HG03196 (cell line): ENCODE data around the gene DOCK4.

Experiments
- ATAC-seq: cut with Tn5 transposase; IDR thresholded peaks from one replicate; pipeline ENCODE4 v1.9.1; 2021; ENCODE audit not compliant: unreplicated experiment

Gene DOCK4

DNA sequence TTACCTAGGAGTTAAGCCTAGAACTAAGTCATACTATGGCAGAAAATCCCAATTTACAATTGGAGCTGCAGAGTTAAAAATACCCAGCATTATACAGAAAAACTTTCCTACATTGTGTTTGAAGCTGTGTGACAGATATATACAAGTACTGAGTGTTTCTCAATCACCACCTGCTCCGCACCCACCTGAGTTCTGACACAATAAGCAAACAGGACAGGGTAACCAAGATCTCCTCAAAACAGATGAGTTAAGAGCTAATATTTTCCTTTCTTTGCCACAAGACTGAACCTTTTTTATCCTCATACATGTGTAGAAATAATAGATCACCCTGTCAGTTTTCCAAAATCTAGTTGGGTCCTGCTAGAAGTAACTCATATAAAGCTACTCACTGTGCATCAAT is 186.3 kb downstream of the DOCK4 start:
- ATAC-seq, result no peak

DNA sequence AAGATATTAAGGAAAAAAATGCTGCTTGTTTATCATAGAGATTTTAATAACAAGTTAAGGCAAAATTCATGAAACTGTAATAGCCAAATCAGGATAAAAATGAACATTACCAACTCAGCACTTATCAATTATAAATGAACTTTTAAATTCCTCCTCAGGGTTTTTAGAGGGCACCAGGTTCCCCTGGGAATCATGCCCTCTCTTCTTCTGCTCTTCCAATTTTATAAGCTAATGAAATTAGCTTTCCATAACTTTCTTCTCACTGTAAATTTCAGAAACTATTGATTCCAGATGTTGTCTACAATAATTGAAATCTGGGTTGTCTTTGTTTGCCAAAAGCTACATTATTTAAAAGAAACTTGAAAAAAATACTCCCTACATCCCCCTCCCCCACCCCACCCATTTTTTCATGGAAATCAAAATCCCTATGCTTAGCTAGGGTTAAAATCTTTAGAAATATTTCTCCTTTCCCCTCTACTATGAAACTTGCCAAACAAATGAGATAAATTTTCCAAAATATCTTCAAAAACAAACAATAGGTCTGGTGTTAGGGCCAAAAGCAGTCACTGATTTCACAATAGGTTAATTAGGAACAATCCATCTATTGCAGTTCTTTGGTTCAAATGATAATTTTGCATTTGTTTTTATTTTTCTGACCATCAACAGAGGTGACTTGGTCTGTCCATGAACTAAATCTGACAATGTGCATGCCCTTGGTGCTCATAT is 187.7 kb downstream of the DOCK4 start:
- ATAC-seq, result no peak

DNA sequence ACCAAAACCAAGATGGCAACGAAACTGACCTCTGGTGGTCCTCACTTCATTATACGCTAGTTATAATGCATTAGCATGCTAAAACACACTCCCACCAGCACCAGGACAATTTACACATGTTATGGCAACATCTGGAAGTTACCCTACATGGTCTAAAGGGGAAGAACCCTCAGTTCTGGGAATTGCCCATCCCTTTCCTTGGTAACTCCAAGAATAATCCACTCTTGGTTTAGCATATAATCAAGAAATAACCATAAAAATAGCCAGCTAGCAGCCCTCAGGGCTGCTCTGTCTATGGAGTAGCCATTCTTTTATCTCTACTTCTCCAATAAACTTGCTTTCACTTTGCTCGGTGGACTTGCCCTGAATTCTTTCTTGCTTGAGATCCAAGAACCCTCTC is 191.1 kb downstream of the DOCK4 start:
- no peak for ATAC-seq

DNA sequence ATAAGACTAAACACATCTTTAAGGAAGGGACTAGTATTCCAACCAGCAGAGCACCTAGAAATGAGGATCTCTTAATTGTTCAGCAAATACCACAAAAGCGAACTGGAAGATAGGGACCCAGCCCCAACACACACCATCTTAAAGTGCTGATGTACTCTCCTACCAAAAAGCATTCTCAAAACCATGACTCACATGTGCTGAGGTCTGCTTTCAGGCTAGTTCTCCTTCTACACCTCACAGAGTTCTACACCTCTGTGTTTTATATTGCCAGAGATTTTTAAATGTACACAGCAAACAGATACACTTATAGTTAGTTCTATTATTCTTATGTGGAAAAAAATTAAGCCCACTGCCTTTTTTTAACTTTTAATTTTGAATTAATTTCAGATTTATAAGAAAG is 191.9 kb downstream of the DOCK4 start:
- no peak for ATAC-seq

DNA sequence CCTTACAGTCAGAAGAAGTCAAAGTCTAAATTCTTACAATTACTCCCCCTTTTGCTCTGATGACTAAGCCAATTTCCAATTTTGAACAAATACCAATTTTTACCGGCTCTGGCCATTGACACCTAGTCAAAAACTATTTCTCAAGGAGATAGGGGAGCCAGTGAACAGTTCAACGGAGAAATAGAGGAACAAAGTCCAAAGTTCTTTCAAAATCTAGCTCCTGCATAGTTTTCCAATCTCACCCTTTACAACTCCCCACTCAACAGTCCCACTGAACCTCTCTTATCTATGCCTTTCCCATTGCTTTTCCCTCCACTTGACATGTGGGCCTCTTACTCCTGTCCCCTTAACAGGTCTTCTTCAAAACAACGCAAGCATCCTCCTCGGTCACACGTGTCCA is 192.9 kb downstream of the DOCK4 start:
- no peak for ATAC-seq

DNA sequence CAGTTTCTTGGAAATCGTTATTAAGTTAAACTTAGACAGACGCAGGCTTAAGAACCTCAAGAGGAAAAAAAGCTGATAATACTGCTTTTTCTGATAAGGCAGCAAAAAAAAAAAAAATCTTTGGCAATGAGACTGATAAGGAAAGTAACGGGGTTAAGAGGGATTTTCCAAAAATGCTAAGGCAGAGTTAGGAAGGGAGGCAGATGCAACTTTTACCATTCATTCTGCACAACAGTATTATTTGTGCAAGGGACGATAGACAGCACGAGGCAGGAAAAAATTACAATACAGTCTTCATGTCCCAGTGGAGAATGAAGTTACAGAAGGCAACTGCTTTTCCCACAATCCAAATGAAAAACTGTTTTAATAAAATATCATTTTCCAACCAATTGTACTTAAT is 194.0 kb downstream of the DOCK4 start:
- no peak for ATAC-seq

DNA sequence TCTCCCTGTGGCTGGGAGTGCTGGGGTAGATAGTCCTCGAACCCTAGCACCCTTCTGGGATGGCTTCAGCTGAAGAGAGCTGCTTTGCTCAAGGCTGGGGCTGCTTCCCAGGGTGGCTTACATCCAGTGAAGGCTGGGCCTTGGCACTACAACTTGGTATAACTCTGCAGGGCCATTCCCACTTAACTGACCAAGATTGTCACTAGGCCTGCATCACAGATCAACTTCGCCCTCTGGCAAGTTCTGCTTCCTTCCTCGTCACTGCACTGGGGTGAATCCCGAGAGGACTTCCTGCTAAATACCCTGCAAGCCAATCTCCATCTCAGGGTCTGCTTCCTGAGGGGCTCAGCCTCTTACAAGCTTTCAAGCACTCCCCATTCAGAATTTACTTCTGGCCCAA is 195.2 kb downstream of the DOCK4 start:
- no peak for ATAC-seq

DNA sequence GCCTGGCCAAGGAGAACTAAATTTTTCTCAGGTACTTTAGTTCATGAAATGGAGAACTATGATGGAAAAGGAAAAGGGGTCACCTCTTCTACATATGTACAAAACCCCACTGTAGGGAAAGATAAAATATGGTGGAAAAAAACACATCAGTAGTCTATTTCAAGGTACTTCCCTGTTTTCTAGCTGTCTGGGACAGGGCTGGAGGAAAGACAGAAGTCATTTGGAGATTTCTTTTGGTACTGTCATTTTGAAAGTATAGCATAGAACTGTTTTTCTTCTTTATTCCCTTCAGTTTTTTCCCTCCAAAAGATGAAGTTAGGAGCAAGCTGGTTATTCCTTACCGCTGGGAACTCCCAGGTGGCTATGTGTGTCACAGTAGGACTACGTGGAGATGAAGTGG is 196.1 kb downstream of the DOCK4 start:
- no peak for ATAC-seq

DNA sequence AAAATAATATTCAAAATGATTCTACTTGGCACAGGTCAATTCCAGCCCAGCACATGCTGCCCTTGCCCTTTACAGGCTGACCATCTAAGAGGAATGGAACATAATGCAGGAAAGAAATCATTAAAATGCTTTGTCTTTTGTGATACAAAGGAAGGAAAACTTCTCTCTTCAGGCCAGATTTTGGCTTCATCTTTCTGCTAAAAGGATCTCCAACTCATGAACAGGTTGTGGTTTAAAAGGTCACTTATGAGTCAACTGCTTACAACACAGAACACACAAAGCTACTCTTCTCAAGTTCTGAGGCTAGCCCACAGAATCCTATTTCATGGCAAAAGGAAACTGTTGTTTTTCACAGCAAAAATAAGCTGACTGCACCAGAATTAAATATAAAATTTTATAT is 197.1 kb downstream of the DOCK4 start:
- ATAC-seq, result peak; percentile 72

DNA sequence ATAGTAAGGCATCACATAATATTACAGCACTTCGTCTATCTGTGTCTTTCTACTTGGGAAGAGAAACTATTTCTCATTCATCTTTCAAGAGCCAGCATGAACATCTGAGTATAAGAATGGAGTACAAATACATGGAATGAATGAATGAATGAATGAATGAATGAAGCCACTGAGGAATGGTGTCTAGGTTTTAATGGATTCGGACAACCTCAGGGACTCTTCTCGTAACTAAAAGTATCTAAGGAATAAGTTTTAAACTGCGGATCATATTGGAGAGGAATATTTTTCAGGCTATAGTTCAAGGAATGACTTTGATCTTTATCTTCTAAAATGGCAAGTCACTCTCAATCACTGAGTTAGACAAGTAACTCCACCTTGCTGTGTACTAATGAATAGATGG is 199.0 kb downstream of the DOCK4 start:
- no peak for ATAC-seq

DNA sequence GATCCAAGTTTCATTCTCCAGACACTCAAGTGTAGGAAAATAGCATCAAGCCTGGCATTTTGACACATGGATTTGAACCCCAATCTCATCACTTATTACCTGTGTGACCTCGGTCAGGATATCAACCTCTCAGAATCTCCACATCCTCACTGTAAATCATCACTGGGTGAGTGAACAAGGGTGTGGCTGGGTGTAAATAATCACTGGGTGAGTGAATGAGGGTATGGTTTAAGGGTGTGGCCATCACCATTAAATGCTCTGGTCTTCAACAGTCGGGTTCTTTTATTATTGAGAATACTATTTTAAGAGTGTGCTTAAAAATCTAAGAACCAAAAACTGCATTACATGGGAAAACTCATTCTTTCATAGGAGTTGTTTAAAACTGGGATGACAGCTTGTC is 200.1 kb downstream of the DOCK4 start:
- ATAC-seq, result no peak

DNA sequence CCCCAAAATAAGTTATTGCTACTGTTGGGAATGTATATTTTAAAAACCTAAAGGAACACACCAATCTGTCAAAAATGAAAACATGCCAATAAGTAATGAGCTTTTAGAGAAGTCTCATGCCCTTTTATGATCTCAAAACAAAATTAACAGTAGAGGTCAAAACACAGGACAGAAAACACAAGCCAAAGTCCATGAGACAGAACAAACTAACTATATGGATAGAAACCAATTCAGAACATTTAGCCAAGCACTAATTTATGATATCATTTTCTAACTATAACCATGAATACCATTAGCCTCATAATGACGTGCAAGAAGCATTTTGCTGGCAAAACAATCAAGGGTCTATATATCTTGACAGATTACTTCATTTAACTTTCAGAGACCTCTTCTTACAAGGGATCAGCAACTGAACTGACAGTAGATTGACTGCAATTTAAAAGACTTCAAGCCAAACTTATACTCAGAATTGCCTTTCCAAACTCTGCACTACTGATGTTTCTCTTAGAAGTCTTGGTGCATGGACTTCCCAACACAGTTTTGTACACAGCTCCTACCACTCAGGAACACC is 200.9 kb downstream of the DOCK4 start:
- no peak for ATAC-seq

DNA sequence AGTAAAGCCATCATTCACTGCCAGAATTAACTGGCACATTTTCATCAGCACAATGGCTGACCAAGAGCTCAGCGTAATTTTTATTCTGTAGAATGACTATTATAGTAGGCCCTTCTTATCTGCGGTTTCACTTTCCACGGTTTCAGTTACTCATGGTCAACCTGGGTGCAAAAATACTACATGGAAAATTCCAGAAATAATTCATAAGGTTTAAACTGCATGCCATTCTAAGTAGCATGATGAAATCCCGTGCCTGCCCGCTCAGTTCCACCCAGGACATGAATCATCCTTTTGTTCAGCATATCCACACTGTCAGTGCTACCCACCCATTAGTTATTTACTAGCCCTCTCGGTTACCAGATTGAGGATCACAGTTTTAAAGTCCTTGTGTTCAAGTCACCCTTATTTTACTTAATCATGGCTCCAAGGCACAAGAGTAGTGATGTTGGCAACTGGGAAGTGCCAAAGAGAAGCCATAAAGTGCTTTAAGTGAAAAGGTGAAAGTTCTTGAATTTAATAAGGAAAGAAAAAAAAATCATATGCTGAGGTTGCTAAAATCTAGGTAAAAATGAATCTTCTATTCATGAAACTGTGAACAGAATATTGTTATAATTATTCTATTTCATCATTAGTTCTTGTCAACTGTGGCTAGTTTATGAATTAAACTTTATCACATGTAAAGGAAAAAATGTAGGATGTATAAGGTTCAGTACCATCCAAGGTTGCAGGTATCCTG is 204.9 kb downstream of the DOCK4 start:
- no peak for ATAC-seq

DNA sequence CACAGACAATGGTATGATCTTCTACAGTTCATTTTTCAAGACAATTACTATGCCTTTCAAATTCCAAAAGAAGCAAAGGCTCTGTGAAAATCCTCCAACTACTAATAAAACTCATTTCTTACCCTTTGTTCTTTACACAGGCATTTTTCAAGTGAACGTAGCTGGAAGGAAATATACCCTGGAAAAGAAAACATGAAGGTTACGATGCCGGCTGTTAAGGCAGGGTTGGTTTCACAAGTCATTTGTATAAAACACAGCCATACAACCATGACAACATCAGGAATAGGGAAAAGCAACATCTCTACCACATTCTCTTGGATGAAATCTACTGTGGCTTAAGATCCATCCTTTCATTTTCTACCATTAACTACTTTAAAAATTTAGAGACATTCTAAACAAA is 207.9 kb downstream of the DOCK4 start:
- no peak for ATAC-seq

DNA sequence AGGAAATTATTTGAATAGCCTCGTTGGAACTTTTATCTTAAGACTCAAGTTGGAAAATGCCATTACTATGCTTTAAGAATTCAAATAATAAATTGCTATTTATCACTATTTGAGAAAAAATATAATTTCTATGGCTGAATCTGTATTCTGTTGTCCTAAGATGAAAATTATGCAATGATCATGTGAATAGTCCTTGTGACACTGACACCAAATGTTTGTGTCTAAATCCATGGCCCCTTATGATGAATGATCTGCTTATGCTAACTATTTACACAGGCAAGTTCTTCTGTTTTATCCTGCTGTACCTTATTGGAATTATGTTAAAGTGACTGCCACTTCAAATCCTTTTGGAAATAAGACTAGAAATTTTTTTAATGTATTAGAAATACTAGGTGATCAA is 208.7 kb downstream of the DOCK4 start:
- ATAC-seq, result no peak

DNA sequence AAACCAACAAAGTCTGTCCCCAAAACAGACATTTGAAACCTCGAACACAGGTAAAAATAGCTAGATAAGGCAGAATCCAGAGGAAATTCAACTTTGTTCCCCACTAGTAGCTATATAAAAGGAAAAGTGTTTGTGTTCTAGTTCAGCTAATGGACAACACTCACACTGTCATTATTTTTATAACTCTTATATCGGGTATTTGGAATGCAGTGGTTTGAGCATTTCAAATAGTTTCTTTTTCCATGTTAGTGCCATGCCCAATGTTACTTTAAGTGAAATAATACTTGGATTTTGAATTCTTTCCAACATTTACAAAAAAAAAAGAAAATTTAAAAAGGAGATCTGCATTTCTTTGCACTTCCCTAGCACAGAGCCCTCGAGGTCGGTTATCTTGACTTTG is 213.6 kb downstream of the DOCK4 start:
- no peak for ATAC-seq

DNA sequence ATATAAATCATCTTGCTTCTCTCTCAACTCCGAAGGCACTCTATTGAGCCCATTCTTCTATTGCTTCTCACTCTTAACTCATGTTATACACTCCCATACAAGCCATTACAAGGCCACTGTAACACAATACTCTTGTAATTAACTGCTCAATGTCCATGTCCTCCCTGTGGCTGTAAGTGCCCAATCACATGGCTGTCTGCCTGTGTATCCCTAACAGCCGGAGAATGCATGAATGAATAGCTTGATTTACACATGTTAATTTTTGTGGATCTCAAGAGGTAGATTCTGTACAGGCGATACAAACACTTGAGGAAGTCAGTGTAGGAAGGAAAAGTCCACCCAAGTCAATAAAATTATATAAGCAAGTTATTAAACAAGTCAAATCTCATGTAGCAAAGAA is 215.6 kb downstream of the DOCK4 start:
- no peak for ATAC-seq

DNA sequence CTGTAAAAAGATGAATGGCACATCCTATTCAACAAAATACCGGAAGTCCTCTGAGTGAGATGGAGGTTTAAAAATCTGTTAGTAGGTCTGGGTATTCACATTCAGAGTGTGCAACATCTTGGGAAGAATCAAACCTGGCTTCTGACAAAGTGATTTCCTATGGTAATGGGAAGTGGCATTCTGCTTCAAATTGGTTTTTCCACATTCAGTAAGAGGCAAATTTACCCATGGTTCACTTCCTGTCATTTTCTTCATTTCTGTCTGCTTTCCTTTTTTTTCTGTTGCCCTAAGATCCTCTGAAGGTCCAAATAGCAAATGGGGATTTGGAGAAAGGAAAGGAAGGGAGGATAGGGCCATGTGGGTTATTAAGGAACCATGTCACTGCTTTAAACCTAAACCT is 218.3 kb downstream of the DOCK4 start:
- ATAC-seq, result no peak

DNA sequence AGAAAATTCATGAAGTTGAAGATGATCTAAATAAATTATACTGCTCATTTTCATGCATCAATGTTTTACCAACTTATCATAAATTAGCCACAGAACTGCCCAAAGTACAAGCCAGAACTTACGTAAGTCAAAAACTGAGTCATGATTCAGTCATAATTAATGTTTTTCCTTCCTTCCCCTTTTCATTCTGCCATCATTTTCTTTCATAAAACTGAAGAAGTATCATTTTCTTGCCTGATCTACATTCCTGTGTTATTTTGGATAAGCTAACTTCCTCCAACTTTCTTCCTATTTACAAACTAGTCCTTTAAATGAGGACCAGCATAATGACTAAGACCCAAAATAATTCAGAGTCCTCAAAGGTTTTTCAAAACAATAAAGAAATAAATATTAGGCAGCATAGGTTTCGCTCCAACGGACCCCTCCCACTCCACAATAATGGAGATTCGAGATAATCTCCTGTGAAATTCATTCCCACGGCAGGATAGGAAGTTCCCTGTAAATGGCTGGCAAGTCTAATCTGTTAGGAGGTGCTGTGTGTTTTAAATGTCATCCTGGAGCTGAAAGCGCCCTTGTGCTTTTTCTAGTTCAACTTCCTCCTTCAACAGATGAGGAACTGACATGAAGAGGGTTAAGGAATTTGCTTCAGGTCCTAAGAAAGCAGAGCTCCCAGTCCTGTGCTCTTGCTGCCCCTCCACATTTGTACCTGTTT is 218.9 kb downstream of the DOCK4 start:
- no peak for ATAC-seq

DNA sequence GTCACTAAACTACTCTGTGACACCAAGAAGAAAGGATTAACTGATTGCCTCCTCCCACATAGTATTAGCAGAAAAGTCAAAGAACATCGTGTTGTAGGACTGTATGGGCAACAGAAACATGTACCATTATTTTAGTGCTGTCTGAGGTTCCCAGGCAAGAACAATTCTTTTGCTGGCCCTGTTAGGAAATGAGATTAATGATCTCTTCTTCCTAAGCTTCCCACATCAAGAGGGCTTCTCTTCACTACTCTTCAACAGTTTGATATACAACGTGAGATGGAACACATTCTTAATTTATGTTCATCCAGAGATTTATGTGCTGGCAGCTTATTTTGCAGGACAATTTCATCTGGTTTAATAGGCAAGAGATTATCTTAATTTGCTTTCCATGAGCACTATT is 219.6 kb downstream of the DOCK4 start:
- no peak for ATAC-seq

DNA sequence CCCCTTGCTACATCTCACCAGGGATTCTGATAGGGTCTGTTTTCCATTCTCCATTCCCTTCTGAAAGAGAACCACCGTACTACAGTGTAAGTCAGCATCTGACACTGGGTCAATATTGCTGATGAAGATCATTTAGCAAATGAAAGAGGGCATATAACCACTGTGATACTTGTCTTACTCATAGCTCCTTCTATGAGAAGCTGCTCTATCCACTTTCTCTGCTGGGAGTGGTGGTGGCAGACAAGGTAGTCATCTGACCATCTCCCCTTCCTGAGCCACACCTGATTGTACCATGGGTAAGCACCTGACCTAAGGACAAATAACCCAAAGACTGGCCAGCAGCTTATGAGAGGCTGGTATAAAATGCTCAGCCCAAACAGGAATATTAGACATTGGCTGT is 220.4 kb downstream of the DOCK4 start:
- no peak for ATAC-seq

DNA sequence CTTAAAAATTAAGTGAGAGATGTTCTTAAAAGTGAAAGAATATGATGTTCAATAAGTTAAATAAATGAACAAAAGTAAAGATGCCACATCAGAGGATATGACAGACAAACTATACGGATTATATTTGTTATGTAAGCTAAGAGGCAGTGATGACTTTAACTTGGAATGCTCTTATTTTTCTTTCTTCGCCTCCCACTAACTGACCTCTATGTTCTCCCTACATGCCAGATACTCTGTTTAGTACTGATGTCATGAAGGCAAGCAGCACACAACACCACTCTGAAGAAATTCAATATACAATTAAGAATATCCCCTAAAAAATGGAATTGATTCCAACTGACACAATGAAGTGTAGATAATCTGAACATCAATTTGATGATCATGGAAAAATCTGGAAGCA is 223.4 kb downstream of the DOCK4 start:
- no peak for ATAC-seq
